Tibial artery (tissue), 4 donors: ENCODE data around the gene GALK2.

Source experiments
- DNase-seq, 2 donors: peaks; one replicate each; pipeline ENCODE4 v3.0.0-alpha.2; 2019
- H3K27ac ChIP-seq, 2 donors: fragments of 200-600 bp; sonication (generic) in 1 of 2; 1 replicate in 1 of 2; 2 replicates in 1 of 2; pipeline ENCODE4 v1.5.1; 2018 to 2019; ENCODE audit warnings: mild to moderate bottlenecking in 1 of 2
- H3K27me3 ChIP-seq, 2 donors: fragments of 200-600 bp; sonication (generic) in 1 of 2; one replicate each; pipeline versions ENCODE4 v1.5.1 to v1.6.0; 2016 to 2019
- H3K36me3 ChIP-seq, 3 donors: fragments of 200-600 bp; sonication (generic) in 2 of 3; one replicate each; pipeline ENCODE4 v1.5.1; 2016 to 2019; ENCODE audit warnings: mild to moderate bottlenecking in 2 of 3
- H3K4me1 ChIP-seq, 4 donors: fragments of 200-600 bp; sonication (generic) in 2 of 4; 1 replicate in 3 of 4; 2 replicates in 1 of 4; pipeline ENCODE4 v1.5.1; 2016 to 2019
- H3K4me3 ChIP-seq, 2 donors: fragments of 200-600 bp; sonication (generic) in 1 of 2; 1 replicate in 1 of 2; 2 replicates in 1 of 2; pipeline ENCODE4 v1.5.1; 2018 to 2019; ENCODE audit warnings: mild to moderate bottlenecking in 2 of 2
- H3K9me3 ChIP-seq, 3 donors: fragments of 200-600 bp; sonication (generic) in 1 of 3; one replicate each; pipeline ENCODE4 v1.5.1; 2016 to 2019
- intact Hi-C: fragments of 100-400 bp; cut with DNase I; formaldehyde crosslinking; loops from one replicate; pipeline ENCODE4 v1.15.0; 2023; ENCODE audit warnings: low total_unique reads
- TF ChIP-seq, protein P1 (sequence below), 2 experiments: fragments of 200-600 bp in 1 of 2; fragments of 450-650 bp in 1 of 2; IDR thresholded peaks; one replicate each; pipeline ENCODE4 v1.5.1; 2017 to 2019; ENCODE audit warnings: antibody characterized with exemption in 2 of 2, mild to moderate bottlenecking in 1 of 2, moderate library complexity in 1 of 2

Gene GALK2

DNA sequence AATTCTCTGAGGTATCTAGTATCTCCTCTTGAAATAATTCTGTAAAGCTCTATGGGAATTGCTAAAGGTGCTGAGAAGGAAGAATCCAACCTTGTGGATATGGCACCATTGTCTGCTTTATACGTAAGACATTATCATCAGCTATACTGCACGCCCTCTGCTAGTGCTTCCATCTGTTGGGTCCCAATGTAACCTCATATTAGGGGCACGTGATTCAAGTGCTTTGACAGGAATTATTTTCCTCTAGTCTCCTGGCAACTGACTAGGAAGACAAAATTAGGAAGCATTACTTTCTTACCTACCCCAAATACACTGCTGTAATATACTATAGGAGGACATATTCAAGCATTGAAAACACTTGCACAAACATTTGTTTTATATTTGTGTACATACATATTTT is 38.6 kb upstream of the GALK2 start:
- intact Hi-C loops, result no loop called here
- Histone ChIP-seq H3K36me3 (peaks cover 84 to 91% (median 90%) of the 10 kb centered on the region in 3 donors), H3K27ac (no peak overlapping the region), H3K9me3 (no peaks in the 10 kb centered on the region), H3K4me1 (no peaks in the 10 kb centered on the region), H3K27me3 (no peaks in the 10 kb centered on the region), H3K4me3 (no peak overlapping the region)
- TF ChIP-seq, protein P1, sequence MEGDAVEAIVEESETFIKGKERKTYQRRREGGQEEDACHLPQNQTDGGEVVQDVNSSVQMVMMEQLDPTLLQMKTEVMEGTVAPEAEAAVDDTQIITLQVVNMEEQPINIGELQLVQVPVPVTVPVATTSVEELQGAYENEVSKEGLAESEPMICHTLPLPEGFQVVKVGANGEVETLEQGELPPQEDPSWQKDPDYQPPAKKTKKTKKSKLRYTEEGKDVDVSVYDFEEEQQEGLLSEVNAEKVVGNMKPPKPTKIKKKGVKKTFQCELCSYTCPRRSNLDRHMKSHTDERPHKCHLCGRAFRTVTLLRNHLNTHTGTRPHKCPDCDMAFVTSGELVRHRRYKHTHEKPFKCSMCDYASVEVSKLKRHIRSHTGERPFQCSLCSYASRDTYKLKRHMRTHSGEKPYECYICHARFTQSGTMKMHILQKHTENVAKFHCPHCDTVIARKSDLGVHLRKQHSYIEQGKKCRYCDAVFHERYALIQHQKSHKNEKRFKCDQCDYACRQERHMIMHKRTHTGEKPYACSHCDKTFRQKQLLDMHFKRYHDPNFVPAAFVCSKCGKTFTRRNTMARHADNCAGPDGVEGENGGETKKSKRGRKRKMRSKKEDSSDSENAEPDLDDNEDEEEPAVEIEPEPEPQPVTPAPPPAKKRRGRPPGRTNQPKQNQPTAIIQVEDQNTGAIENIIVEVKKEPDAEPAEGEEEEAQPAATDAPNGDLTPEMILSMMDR (IDR thresholded peaks at IDR 0.05), result no peak
- DNase-seq, result no peak

DNA sequence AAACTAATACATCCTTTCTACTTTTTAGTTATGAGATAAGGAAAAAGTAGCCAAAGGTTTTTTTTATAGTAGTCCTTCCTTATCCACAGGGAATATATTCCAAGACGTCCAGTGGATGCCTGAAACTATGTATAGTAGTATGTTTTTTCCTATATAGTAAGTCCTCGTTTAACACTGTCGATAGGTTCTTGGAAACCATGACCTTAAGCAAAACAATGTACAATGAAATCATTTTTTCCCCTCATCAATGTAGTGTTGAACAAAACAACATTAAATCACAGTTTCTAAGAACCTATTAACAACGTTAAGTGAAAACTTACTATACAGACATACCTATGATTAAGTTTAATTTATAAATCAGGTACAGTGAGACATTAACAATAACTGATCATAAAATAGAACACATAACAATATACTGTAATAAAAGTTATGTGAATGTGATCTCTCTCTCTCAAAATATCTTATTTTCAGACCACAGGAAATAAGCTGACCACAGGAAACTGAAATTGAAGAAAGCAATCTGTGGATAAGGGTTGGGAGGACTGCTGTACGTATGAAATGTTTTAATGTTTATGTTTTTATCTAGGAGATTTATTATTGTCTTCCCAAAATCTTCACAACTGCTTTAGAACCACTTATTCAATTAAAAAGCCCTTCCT is 35.2 kb upstream of the GALK2 start:
- Histone ChIP-seq H3K27me3 (no peaks in the 10 kb centered on the region), H3K36me3 (peaks cover 82 to 87% (median 86%) of the 10 kb centered on the region in 3 donors), H3K4me1 (no peaks in the 10 kb centered on the region), H3K4me3 (no peak overlapping the region), H3K9me3 (no peaks in the 10 kb centered on the region), H3K27ac (no peak overlapping the region)
- intact Hi-C loops, result no loop called here
- TF ChIP-seq, protein P1 (IDR thresholded peaks at IDR 0.05), result no peak
- DNase-seq, result no peak

DNA sequence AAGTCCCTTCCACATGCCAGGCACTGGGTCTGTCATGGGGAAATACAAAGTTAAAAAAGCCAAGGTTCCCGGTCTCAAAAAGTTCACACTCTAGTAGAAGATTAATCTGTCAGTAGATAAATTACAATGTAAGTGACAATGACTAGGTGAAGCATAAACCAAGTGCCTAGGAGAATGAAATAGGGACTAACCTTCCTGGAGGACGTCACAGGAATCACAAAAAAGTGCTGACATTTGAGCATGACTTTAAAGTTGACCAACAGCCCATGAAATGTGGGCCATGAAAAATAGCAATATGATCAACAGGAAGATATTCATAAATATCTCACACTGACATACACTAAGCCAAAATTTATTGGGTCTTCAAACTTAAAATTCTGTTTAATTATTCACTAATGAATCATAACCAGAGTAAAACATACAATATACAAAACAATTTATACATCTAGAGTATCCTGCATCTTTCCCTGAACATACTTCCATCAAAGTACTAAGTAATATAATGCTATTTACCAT is 34.6 kb upstream of the GALK2 start:
- peaks cover 78 to 88% (median 86%) of the 10 kb centered on the region in 3 donors for H3K36me3 ChIP-seq
- intact Hi-C loops, result no loop called here
- DNase-seq, result no peak

DNA sequence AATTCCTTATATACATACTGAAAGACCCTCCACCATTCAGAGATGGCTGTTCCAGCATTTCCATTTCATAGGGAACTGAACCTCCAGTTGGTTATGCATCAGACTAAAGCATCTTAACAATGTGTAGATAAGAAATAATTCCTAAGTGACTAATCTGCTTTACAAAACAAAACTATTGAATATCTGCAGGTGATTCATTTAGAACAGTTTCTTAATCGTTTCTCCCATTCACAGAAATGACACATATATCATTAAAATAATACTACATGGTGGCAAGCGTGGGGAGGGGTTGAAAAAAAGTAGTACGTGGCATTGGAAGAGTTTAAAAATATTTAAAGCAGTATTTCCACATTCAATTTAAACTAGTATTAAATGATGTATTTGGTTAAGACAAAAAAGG is 34.1 kb upstream of the GALK2 start:
- intact Hi-C loops, result no loop called here
- TF ChIP-seq, protein P1 (IDR thresholded peaks at IDR 0.05), result no peak
- Histone ChIP-seq H3K27ac (no peak overlapping the region), H3K4me1 (no peaks in the 10 kb centered on the region), H3K36me3 (peaks cover 76 to 93% (median 86%) of the 10 kb centered on the region in 3 donors), H3K9me3 (no peaks in the 10 kb centered on the region), H3K4me3 (no peak overlapping the region), H3K27me3 (no peaks in the 10 kb centered on the region)
- DNase-seq, result no peak

More for the DNA sequence above, 34.6 kb upstream of the GALK2 start:
- TF ChIP-seq, protein P1 (IDR thresholded peaks at IDR 0.05), result no peak
- H3K27me3 ChIP-seq, result no peaks in the 10 kb centered on the region
- no peak overlapping the region for H3K4me3 ChIP-seq
- no peaks in the 10 kb centered on the region for H3K9me3 ChIP-seq
- H3K27ac ChIP-seq, result no peak overlapping the region
- H3K4me1 ChIP-seq, result no peaks in the 10 kb centered on the region

DNA sequence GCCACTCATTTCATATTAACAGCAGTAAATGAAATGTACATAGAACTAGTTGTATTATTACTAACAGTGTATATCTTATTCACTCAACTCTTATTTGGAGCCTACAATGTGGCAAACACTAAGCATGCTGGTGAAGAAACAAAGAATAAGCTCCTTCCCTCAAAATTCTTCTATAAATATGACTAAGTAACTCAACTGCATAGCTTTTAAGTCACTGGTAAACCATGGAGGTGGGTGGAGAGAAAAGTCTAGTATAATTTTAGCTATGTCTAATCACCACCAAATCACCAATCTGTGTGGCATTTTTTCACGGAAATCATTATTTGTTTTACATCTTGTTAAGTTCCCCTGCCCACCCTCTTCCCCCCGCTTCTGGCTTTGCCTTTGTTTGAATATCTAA is 32.2 kb upstream of the GALK2 start:
- Histone ChIP-seq H3K27me3 (no peaks in the 10 kb centered on the region), H3K4me3 (no peak overlapping the region), H3K36me3 (peaks cover 79 to 94% (median 90%) of the 10 kb centered on the region in 3 donors), H3K27ac (no peak overlapping the region), H3K9me3 (no peaks in the 10 kb centered on the region), H3K4me1 (no peaks in the 10 kb centered on the region)
- DNase-seq, result no peak
- intact Hi-C loops, result no loop called here
- TF ChIP-seq, protein P1 (IDR thresholded peaks at IDR 0.05), result no peak
